ENCODE results near the gene RALGAPA2.

GRCh38 chr20:20482453-20482852 is 230.0 kb downstream of the RALGAPA2 start:
- TF ChIP-seq EGR1 (IDR thresholded peaks at IDR 0.05; ENCODE audit: low read depth) (no peak), CTCF (IDR thresholded peaks at IDR 0.05 in 2 of 3, conservative IDR thresholded peaks at IDR 0.05 in 1 of 3; ENCODE audit: borderline replicate concordance in 1 of 3, insufficient read depth in 1 of 3, low read depth in 2 of 3, low read length in 2 of 3) (no peak), POLR2AphosphoS5 (IDR thresholded peaks at IDR 0.05; ENCODE audit: low read depth, low read length) (no peak), POLR2A (IDR thresholded peaks at IDR 0.05; ENCODE audit: borderline replicate concordance, extremely low read depth, insufficient read depth, insufficient read length) (no peak), RAD21 (IDR thresholded peaks at IDR 0.05; ENCODE audit: low read depth) (no peak), SIN3A (IDR thresholded peaks at IDR 0.05; ENCODE audit: low read depth) (no peak), MAX (IDR thresholded peaks at IDR 0.05) (no peak), ZBTB33 (IDR thresholded peaks at IDR 0.05; ENCODE audit: extremely low read depth, insufficient replicate concordance, low read length) (no peak), EZH2 (IDR thresholded peaks at IDR 0.05) (no peak), SRF (IDR thresholded peaks at IDR 0.05; ENCODE audit: low read depth) (no peak)

Data from HCT116 (cell line).